GM18502 (cell line): ENCODE data around the gene SHF.
"Not testable (repeated sequence)": the region's sequence is repeated elsewhere in the genome, so short reads cannot be mapped to it uniquely, and the experiment has no call there.

Source experiments
- ATAC-seq: cut with Tn5 transposase; IDR thresholded peaks from one replicate; pipeline ENCODE4 v1.9.1; 2021; ENCODE audit warnings: mild to moderate bottlenecking; ENCODE audit not compliant: unreplicated experiment, poor library complexity

Gene SHF, protein sequence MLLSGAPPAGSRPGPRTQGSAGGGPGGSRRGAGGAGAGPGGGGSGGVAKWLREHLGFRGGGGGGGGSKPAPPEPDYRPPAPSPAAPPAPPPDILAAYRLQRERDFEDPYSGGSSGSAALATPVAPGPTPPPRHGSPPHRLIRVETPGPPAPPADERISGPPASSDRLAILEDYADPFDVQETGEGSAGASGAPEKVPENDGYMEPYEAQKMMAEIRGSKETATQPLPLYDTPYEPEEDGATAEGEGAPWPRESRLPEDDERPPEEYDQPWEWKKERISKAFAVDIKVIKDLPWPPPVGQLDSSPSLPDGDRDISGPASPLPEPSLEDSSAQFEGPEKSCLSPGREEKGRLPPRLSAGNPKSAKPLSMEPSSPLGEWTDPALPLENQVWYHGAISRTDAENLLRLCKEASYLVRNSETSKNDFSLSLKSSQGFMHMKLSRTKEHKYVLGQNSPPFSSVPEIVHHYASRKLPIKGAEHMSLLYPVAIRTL

GRCh38 chr15:45187894-45188830, at the start of gene SHF:
Gene SHF, minus strand, starts transcription at chr15:45187966. Its CDS starts 15 bp downstream, at chr15:45187951.
- ATAC-seq = no peak

DNA sequence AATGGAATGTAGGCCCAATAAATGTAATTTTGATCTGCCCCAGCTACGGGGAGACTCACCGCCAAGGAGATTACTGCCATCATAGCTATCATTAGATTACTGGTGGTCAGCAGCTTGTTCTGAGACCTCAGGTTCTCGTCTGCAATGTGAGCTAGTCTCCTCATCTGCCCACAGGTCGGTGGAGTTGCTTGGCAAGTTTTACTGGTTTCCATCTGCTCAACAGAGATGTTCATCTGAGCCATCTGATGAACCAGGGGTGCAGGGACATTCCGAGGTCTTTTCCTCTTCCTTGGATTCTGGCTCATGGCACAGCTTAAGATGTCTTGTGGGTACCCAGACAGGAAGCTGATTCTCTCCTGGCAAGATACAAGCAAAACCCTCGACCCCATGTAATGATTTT, 49.0 kb upstream of the SHF start:
- ATAC-seq = not testable (repeated sequence)

DNA sequence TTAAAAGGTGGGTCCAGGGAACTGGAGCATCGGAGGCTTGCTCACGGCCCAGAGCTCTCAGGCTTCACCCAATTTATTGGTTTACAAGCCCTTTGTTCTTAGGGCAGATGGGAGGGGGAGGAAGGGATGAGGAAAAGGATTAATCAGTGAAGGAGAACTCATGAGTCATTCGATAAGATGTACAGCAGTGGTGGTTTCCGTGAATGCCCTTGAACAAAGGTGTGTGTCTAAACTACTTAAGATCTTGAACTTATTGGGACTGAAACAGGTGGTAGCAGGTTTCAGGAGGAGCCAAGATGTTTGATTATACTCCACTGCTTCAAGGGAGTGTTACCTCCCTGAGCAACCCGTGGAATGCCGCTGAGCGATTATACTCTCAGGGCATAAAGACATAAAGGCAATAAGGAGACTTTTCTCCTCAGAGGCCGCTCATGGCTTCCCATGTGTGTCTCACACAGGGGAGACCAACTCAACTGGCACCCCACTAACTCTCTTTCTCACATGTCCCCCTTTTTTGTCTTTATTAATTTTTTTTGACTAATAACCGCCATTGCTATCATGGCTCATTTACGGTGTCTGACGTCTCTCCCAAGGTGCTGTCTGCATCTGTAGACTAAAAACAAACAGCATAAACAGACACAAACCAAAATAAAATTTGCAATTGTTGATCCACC, 46.9 kb upstream of the SHF start:
- no peak for ATAC-seq

DNA sequence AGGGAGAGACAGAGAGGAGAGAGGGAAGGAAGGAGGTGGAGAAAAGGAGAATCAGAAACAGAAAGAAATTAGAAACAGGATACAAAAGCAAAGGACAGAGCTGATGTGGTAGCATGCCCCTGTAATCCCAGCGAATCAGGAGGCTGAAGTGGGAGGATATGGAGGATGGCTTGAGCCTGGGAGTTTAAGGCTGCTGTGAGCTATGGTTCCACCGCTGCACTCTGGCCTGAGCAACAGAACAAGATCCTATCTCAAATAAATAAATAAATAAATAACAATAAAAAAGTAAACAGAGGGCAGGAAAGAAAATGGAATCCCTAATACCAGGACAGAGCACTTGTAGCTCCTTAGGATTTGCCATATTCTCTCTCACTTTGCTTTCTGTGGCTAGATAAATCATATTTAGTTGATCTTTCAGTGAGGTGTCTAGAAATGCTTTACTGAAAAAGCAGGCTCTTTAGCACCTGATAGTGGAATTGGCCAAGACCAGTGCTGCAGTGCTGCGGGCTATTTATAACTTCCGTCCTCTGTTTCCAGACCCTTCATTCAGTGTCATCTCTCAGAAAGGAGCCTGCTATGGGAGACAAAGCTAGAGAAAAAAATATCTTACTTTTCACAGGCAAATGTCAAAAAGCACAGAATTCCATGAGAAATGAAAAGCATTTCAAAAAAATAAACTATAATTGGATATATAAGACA, 44.2 kb upstream of the SHF start:
- no peak for ATAC-seq

GRCh38 chr15:45231132-45231531, 43.4 kb upstream of the SHF start:
- no peak for ATAC-seq

DNA sequence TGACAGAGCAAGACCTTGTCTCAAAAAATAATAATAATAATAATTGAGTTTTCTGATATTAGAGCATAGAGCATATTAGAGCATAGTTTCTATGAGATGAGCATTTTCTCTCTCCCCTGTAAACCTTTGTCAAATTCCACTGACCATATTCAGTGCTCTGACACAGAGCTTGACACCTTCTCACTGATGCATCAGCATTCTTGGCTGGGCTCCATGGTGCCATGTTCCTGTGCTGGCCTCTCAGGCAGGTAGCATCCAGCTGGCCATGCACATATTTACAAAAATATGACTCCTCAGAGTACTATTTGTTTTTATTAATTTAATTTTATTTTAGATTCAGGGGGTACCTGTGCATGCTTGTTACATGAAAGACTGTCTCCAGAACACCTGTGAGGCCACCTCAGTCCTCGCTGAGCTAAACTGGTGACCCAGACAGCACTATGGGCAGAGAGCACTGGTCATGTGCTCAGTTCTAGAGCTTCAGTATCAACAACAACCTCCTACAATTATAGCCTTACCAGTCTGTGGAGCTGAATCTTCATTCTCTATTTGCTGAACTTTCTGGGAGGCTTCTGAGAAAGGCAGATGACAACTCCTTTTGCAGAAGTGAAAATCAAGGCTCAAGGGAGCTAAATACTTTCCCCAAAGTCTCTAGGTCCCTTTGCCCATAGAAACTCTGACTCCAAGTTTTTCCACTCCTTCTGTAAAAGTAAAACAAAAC, 42.6 kb upstream of the SHF start:
- ATAC-seq = no peak

DNA sequence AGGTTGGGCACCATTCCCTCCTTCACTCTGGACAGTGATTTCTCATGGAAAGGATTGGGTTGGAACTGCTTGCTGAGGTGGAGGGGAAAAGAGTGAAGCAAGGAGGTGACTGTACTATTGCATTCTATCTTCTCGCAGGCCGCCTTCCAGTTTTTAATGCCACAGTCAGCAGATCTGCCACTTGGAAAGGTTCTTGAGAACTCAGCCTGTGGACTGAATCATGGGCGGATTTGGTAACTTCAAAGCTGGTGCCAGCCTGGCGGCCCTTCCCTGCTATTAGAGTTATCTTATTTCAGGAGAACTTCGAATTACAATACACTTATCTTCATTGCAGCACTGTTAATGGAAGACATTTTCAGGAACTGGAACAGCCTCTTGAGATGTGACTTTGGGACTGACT, 41.2 kb upstream of the SHF start:
- ATAC-seq = no peak

GRCh38 chr15:45225506-45226273, 37.9 kb upstream of the SHF start:
- ATAC-seq = no peak

GRCh38 chr15:45224621-45225217, 37.0 kb upstream of the SHF start:
- ATAC-seq = no peak

DNA sequence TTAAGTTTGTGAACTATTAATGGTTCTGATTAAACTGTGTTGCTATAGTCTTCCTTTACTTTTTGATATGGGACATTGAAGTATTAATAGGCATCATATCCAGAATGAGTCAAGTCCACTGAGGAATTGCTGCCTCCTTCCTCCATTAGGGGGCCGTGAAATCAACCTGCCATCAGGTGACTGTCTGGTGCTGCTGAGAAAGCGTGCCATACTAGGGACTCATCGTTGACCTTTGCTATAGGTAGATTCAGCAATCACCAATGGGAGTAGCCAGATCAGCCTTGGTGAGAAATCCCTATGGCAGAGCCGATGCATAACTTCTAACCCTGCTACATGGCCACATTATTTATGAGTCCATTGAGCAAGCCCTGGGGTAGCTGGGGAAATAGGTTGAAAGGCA, 34.2 kb upstream of the SHF start:
- no peak for ATAC-seq

GRCh38 chr15:45221053-45221599, 33.4 kb upstream of the SHF start:
- no peak for ATAC-seq

- ATAC-seq = no peak
These were observed 24.7 kb upstream of the SHF start for GRCh38 chr15:45212493-45212892.

DNA sequence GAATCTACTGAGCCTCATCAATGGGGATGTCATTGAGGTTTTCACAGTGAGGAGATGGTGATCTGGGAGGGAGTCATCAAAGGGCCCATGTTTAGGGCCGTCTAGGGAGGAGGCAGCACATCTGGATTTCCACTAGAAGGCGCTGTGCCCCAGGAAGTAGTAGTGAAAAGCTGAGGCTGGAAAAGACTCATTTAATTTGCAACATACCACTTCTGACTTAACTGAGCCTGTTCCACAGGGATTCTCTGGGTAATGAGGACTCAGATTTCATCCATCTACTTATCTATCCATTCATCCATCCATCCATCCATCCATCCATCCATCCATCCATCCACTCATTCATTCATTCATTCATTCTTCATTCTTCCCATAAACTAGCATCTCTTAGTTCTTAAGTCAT, 17.4 kb upstream of the SHF start:
- ATAC-seq = peak; percentile 29

DNA sequence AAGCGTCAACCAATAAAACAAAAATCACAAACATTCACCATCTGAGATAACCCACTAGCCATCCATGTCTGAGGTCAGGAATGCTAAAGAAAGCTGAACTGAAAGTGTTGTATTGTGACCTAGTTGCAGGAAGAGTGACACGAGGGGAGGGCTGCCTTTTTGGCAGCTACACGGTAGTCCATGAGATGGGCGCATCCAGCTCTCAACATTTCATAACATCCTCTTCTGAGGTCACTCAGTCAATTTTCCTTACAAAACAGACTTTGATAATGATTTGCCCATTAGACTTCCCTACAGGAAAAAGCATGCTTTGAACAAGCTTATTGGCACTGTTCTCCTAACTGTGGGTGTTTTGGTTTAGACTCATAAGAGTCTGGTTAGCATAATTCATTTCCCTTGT, 15.4 kb upstream of the SHF start:
- no peak for ATAC-seq

DNA sequence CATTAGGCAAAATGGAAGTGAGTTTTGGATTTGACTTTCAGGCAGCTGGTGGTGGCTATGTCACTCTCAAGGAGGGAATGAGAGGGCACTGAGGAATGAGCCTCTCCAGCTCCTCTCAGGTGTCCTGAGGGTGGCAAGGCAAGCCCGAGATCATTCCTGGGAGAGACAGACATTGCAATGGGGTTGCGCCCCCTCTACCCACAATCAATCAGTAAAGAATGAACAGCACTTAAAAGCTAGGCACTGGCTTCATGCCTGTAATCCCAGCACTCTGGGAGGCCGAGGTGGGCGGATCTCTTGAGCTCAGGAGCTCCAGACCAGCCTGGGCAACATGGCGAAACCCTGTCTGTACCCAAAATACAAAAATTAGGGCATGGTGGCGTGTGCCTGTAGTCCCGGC, 14.1 kb upstream of the SHF start:
- no peak for ATAC-seq

DNA sequence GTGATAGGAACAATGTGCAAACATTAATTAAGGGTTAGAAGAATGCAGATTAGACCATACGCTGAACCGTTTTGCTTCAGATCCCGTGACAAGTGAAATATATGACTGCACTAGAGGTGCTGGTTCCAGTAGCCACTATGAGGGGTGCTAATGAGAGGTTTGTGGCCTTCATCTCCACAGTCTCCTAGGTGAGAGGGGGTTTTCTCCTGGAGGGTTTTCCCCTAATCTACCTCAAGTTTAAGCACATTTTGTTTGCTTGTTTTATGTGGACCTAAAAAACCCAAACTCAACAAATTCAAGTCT, 13.7 kb upstream of the SHF start:
- no peak for ATAC-seq

- ATAC-seq = peak; percentile 18
These were observed 13.2 kb upstream of the SHF start for GRCh38 chr15:45200799-45201556.
